Epithelial cell of esophagus (primary cell): ENCODE measurements around the gene HRH3.

Experiments
- DNase-seq: peaks from one replicate; pipeline ENCODE4 v3.0.0; 2010; ENCODE audit warnings: low read depth
- H3K4me3 ChIP-seq: 2 replicates; pipeline ENCODE4 v1.5.1; 2011; ENCODE audit warnings: mild to moderate bottlenecking, low read length, control low read depth
- TF ChIP-seq, protein P1 (sequence below): IDR thresholded peaks from 2 replicates; pipeline ENCODE4 v1.5.1; 2011; ENCODE audit warnings: low read depth, mild to moderate bottlenecking, low read length, control low read depth, inconsistent platforms; ENCODE audit not compliant: insufficient read depth; ENCODE audit errors: missing control alignments

The HRH3 gene

DNA sequence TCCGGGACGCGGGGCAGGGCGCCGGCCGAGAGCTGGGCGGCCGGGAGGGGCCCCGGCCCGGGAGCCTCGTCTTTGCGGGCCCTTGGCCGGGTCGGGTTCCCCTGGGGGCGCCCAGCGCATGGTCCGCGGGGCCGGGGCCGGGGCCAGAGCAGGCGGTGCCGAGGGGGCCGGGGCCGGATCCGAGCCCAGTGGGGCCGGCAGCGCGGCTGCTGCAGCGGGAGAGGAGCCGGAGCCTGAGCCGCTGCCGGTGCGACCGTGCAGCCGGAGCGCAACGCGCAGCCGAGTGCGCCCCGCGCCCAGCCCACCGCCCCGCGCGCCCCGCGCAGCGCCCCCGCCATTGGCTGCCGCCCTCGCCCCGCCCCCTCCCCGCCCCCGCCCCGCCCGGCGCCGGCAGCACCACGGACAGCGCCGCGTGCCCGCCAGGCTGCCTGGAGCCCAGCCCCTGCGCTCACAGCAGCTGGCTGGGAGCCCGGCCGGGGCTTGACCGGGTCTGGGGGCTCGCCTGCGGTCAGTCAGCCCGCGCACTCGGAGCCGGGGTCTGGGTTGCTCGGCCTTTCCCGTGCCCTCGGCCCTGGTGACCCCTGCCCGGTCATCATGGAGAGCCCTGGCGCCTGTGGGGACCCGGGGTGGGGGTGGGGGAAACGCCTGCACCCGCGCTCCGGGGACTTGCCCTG lies at the start of gene HRH3:
TSS of gene HRH3 (minus strand) at position 287 of the 674 bp plus-strand sequence. CDS start 308 bp downstream, outside the sequence.
- DNase-seq = peak; percentile 32
- TF ChIP-seq, protein P1, sequence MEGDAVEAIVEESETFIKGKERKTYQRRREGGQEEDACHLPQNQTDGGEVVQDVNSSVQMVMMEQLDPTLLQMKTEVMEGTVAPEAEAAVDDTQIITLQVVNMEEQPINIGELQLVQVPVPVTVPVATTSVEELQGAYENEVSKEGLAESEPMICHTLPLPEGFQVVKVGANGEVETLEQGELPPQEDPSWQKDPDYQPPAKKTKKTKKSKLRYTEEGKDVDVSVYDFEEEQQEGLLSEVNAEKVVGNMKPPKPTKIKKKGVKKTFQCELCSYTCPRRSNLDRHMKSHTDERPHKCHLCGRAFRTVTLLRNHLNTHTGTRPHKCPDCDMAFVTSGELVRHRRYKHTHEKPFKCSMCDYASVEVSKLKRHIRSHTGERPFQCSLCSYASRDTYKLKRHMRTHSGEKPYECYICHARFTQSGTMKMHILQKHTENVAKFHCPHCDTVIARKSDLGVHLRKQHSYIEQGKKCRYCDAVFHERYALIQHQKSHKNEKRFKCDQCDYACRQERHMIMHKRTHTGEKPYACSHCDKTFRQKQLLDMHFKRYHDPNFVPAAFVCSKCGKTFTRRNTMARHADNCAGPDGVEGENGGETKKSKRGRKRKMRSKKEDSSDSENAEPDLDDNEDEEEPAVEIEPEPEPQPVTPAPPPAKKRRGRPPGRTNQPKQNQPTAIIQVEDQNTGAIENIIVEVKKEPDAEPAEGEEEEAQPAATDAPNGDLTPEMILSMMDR = no peak
- no peak within 1 kb of the TSS for H3K4me3 ChIP-seq

DNA sequence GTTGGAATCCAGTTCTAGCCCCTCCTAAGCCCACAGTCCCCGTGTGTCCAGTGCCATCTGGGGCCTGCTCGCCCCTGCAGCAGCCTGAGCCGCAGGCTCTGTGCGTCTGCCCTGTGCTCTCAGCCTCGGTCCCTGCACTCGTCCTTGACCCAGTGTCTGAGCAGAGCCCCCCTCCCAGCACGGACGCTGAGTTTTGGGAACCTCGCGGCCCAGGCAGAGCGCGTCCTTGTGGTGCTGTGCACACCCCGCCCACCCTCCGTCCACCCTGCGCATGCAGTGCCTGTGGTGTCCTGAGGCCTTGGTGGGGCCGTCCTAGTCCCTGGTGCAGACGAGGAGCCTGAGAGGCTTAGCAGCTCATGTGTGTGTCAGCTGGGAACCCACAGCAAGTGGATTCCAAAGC lies 49.8 kb upstream of the HRH3 start:
- no peak overlapping the region for H3K4me3 ChIP-seq
- TF ChIP-seq, protein P1 = no peak
- DNase-seq = no peak

DNA sequence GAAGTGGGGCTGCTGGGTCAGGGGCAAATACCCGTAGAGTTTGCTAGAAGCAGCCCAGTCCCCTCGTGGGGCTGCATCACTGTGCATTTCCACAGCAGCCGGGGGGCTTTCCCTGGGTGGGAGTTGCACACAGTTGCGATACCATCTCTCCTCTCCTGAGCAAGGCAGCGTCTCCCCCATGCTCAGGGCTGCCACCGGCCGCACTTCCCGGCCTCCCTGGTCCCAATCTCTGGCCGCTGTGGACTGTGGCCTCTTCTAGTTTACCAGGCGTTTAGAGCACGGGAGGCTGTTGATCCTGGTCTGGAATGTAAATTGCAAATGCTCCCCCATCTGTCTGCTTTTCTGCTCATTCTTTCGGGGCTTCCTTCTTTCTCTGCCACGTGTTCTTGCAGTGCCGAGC lies 49.3 kb upstream of the HRH3 start:
- no peak overlapping the region for H3K4me3 ChIP-seq
- TF ChIP-seq, protein P1 = no peak
- DNase-seq = no peak

DNA sequence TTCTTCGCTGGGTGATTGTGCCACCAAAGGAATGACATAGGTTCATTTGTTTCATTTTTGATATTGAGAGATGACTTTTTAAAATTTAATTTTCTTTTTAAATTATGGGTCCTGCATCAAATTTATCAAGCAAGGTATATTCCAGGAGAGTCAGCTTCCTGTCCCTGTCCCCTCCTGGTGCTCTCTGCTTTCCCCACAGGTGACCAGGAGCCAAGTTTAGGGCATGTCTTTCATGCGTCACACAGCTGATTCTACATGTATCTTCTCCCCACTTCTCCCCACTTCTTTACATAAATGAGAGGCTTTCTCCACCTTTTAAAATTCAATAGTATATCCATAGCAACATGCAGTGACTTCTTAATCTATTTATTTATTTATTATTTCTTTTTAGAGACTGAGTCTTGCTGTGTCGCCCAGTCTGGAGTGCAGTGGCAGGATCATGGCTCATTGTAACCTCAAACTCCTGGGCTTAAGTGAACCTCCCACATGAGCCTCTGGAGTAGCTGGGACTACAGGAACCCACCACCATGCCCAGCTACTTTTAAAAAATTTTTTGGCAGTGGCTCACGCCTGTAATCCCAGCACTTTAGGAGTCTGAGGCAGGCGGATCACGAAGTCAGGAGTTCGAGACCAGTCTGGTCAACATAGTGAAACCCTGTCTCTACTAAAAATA lies 48.3 kb upstream of the HRH3 start:
- no peak for DNase-seq
- TF ChIP-seq, protein P1 = no peak
- H3K4me3 ChIP-seq = no peak overlapping the region

DNA sequence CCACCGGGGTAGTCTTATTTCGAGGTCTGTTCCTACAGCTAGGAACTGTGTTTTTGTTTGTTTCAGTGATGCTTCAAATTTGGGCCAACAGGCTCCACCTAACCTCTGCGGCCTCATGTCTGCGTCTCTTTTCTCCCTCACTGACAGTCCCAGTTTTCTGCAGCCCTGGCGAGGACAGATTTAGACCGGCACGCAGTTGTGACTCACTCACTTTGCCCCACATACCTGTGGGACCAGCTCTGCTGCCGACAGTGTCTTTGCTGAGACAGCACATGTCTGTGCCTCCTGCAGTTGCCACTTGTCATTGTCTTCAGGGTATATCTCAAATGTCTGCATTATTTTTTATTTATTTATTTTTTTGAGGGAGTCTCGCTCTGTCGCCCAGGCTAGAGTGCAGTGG lies 47.5 kb upstream of the HRH3 start:
- peak; percentile 61 for DNase-seq
- no peak overlapping the region for H3K4me3 ChIP-seq
- TF ChIP-seq, protein P1 = no peak

DNA sequence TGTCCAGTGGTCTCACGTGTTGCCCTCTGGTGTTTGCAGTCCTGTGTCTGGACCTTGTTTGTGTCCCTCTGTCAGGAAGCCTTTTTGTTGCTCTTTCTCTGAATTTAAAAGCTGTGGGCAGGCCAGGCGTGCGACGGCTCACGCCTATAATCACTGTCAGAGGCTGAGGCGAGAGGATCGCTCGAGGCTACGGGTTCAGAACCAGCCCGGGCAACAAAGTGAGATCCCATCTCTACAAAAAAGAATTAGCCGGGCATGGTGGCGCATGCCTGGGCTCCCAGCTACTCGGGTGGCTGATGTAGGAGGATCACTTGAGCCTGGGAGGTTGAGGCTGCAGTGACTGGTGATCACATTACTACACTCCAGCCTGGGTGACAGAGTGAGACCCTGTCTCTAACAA lies 46.8 kb upstream of the HRH3 start:
- DNase-seq = no peak
- TF ChIP-seq, protein P1 = no peak

More for the DNA sequence above, 46.8 kb upstream of the HRH3 start:
- no peak overlapping the region for H3K4me3 ChIP-seq
